Stomach (tissue), 4 donors: ENCODE data around the gene NFRKB.

ENCODE experiments used
- POLR2A ChIP-seq, 4 donors: fragments of 450-650 bp; IDR thresholded peaks; one replicate each; pipeline ENCODE4 v1.6.1; 2016; ENCODE audit warnings: antibody characterized with exemption in 4 of 4, control low read depth in 2 of 4, mild to moderate bottlenecking in 1 of 4, moderate library complexity in 1 of 4
- POLR2AphosphoS5 ChIP-seq, 3 donors: sonication (generic); formaldehyde crosslinking; IDR thresholded peaks; one replicate each; pipeline ENCODE4 v1.6.1; 2016; ENCODE audit warnings: antibody characterized with exemption in 3 of 3
- TF ChIP-seq, protein P1 (sequence below), 7 experiments: fragments of 450-650 bp in 4 of 7; fragments of 200-600 bp in 3 of 7; sonication (generic) in 3 of 7; IDR thresholded peaks; one replicate each; pipeline ENCODE4 v1.5.1; 2016 to 2019; ENCODE audit warnings: antibody characterized with exemption in 7 of 7, control low read depth in 2 of 7, mild to moderate bottlenecking in 1 of 7

DNA sequence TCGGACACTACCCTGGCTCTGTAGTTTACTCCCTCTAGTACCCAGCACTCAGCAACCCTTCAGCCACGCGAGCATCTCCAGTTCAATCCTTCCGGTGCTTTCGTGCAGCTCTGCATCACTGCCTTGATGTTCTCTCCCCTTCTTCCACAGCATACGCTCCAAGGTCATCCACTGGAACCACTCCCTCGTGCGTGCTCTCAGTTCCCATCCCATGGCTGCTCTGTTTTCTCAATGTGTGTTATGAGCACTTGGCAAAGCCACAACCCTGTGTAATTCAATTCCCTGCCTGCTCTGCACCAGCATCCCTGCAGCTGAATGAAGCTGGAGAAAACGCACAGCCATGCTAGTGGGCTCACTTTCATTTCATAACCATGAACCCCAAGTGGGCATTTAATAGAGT, 38.5 kb upstream of the NFRKB start:
- TF ChIP-seq POLR2AphosphoS5 (IDR thresholded peaks at IDR 0.05) = no peak
- TF ChIP-seq, protein P1, sequence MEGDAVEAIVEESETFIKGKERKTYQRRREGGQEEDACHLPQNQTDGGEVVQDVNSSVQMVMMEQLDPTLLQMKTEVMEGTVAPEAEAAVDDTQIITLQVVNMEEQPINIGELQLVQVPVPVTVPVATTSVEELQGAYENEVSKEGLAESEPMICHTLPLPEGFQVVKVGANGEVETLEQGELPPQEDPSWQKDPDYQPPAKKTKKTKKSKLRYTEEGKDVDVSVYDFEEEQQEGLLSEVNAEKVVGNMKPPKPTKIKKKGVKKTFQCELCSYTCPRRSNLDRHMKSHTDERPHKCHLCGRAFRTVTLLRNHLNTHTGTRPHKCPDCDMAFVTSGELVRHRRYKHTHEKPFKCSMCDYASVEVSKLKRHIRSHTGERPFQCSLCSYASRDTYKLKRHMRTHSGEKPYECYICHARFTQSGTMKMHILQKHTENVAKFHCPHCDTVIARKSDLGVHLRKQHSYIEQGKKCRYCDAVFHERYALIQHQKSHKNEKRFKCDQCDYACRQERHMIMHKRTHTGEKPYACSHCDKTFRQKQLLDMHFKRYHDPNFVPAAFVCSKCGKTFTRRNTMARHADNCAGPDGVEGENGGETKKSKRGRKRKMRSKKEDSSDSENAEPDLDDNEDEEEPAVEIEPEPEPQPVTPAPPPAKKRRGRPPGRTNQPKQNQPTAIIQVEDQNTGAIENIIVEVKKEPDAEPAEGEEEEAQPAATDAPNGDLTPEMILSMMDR (IDR thresholded peaks at IDR 0.05) = no peak
- TF ChIP-seq POLR2A (IDR thresholded peaks at IDR 0.05) = no peak
